ENCODE data around the gene DEK. TPM values are rescaled to one million over a fixed set of nuclear protein-coding genes. Genes with fewer than 3 reads are reported as not detected.

The DEK gene
- total RNA-seq, 1 donor from 2014 or later, result 78.5 TPM

DNA sequence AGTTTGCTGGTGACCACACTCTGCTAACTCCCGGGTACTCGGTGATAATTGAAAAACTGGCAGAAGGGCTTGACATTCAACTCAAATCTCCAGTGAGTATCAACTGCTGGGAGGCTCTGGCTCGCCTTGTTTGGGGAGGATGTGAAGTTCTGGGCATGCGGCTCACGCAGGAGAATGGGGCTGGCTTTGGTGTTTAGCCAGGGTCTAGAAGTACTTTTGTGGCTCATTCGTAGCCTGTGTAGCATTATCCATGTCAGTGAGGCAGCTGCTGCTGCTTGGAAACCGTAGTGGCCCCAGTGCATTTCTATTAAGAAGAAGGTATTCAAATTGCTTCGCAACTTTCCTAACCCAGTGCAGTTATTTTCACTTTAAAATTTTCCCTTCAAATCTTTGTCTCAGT, 56.9 kb downstream of the DEK start:
- Histone ChIP-seq H3K27ac (no peak overlapping the region), H3K4me3 (no peak overlapping the region), H3K36me3 (peaks cover 54% of the 10 kb centered on the region), H3K27me3 (ENCODE audit: low read depth) (no peaks in the 10 kb centered on the region), H3K4me1 (no peaks in the 10 kb centered on the region), H3K9me3 (no peaks in the 10 kb centered on the region)
- DNase-seq (no peak), ATAC-seq (no peak)
- TF ChIP-seq, protein P1, sequence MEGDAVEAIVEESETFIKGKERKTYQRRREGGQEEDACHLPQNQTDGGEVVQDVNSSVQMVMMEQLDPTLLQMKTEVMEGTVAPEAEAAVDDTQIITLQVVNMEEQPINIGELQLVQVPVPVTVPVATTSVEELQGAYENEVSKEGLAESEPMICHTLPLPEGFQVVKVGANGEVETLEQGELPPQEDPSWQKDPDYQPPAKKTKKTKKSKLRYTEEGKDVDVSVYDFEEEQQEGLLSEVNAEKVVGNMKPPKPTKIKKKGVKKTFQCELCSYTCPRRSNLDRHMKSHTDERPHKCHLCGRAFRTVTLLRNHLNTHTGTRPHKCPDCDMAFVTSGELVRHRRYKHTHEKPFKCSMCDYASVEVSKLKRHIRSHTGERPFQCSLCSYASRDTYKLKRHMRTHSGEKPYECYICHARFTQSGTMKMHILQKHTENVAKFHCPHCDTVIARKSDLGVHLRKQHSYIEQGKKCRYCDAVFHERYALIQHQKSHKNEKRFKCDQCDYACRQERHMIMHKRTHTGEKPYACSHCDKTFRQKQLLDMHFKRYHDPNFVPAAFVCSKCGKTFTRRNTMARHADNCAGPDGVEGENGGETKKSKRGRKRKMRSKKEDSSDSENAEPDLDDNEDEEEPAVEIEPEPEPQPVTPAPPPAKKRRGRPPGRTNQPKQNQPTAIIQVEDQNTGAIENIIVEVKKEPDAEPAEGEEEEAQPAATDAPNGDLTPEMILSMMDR (IDR thresholded peaks at IDR 0.05), result no peak
- intact Hi-C loops (cut with DNase I), result no loop called here

DNA sequence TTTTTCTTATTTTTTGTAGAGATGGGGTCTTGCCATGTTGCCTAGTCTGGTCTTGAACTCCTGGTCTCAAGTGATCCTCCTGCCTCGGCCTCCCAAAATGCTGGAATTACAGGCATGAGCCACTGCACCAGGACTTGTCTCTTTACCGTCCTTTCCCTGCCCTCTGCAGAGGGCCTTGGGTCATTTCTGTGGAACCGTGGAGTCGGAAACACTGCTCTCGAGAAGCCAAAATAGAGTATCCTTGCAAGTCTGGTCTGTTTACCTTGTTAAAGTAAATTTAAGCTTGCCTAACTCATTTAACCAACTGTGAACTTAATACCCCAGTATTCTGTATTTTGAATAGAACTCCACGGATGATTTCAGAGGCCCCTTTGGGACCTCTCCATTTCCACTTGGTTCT, 57.7 kb downstream of the DEK start:
- Histone ChIP-seq H3K27ac (no peak overlapping the region), H3K36me3 (peaks cover 62% of the 10 kb centered on the region), H3K4me1 (no peaks in the 10 kb centered on the region), H3K4me3 (no peak overlapping the region), H3K9me3 (no peaks in the 10 kb centered on the region), H3K27me3 (ENCODE audit: low read depth) (no peaks in the 10 kb centered on the region)
- intact Hi-C loops (cut with DNase I), result no loop called here
- TF ChIP-seq, protein P1 (IDR thresholded peaks at IDR 0.05), result no peak
- no peak for ATAC-seq
- DNase-seq, result no peak

DNA sequence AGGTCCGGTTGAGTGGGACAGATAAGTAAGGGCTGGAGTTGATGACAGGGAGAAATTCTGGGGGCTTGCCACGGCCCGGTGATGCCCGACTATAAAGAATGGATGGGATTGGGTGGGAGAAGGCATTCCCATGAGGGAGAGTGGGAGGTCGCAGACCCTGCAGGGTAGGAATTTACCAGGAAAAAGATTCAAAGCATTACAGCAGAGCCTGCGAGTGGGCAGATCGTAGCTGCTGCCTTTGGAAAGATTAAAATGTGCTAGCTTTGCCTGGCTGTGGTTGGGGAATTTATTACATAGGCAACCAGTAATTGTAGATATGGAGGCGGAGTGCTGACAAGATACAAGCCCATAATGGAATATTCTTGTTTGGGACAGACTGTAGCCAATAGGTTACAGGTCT, 59.6 kb downstream of the DEK start:
- ATAC-seq (no peak), DNase-seq (no peak)
- Histone ChIP-seq H3K36me3 (peaks cover 78% of the 10 kb centered on the region), H3K27ac (no peak overlapping the region), H3K27me3 (ENCODE audit: low read depth) (no peaks in the 10 kb centered on the region), H3K9me3 (no peaks in the 10 kb centered on the region), H3K4me1 (no peaks in the 10 kb centered on the region), H3K4me3 (no peak overlapping the region)
- TF ChIP-seq, protein P1 (IDR thresholded peaks at IDR 0.05), result no peak
- intact Hi-C loops (cut with DNase I), result no loop called here

DNA sequence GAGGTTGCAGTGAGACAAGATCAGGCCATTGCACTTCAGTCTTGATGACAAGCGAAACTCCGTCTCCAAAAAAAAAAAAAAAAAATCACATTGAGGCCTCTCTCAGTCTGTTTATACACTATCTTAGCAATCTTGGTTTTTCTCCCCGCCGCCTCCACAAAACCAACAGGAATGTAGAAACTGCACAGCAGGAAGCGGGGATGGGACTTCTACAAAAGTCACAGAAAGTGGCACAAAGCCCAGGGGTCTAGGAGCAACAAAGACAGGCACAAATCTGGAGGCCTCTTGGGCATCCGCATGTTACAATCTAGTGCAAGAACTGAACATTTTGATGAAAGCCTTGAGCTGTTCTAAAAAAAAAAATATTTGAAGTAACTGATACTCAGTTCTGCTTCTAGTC, 60.5 kb downstream of the DEK start:
- no peaks in the 10 kb centered on the region for H3K9me3 ChIP-seq
- H3K36me3 ChIP-seq, result peaks cover 79% of the 10 kb centered on the region
- H3K4me1 ChIP-seq, result no peaks in the 10 kb centered on the region
- TF ChIP-seq, protein P1 (IDR thresholded peaks at IDR 0.05), result no peak
- H3K27ac ChIP-seq, result no peak overlapping the region
- H3K27me3 ChIP-seq (ENCODE audit: low read depth), result no peaks in the 10 kb centered on the region
- H3K4me3 ChIP-seq, result no peak overlapping the region
- intact Hi-C loops (cut with DNase I), result no loop called here
- no peak for DNase-seq
- ATAC-seq, result no peak

DNA sequence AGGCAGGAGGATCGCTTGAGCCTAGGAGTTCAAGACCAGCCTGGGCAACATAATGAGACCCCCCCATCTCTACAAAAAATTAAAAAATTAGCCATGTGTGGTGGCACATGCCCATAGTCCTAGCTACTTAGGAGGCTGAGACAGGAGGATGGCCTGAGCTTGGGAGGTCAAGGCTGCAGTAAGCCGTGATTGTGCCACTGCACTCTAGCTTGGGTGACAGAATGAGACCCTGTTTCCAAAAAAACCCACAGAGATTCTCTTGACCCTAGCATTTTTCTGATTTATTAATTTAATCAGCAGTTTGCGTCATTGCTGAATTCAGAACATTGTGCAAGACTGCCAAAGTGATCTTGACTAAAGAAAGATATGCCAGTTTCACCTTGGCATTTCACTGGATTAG, 72.3 kb downstream of the DEK start:
- peaks cover 15% of the 10 kb centered on the region for H3K36me3 ChIP-seq
- H3K27me3 ChIP-seq (ENCODE audit: low read depth), result no peaks in the 10 kb centered on the region
- DNase-seq, result no peak
- no peak overlapping the region for H3K4me3 ChIP-seq
- TF ChIP-seq, protein P1 (IDR thresholded peaks at IDR 0.05), result no peak
- no peaks in the 10 kb centered on the region for H3K4me1 ChIP-seq
- no peak for ATAC-seq
- no peak overlapping the region for H3K27ac ChIP-seq
- intact Hi-C loops (cut with DNase I), result no loop called here
- no peaks in the 10 kb centered on the region for H3K9me3 ChIP-seq

DNA sequence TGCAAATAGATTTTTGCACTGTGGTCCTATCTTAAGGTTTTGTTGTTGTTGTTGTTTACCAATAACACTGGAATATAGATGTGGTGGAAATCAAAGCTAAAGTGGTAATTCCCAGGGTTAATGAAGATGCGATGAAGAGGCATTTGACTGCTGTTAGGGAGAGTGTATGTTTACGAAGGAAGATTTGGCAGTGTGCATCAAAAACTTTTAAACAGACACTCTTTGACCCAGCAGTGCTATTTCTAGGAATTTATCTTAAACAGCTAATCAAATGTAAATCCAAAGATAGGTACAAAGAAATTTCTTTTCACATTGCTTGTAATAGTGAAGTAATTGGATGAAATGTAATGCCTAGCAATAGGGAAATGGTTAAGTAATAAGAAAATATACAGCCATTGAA, 75.1 kb downstream of the DEK start:
- no peak overlapping the region for H3K4me3 ChIP-seq
- H3K4me1 ChIP-seq, result peaks cover 15% of the 10 kb centered on the region
- DNase-seq (no peak), ATAC-seq (no peak)
- no peaks in the 10 kb centered on the region for H3K27me3 ChIP-seq (ENCODE audit: low read depth)
- no peak overlapping the region for H3K27ac ChIP-seq
- intact Hi-C loops (cut with DNase I), result no loop called here
- TF ChIP-seq, protein P1 (IDR thresholded peaks at IDR 0.05), result no peak
- H3K36me3 ChIP-seq, result peaks cover 15% of the 10 kb centered on the region
- H3K9me3 ChIP-seq, result no peaks in the 10 kb centered on the region
